Loucy (cell line): Measurements from ENCODE around the gene AP3D1.

Experiments
- H2AFZ ChIP-seq: fragments of 200-600 bp; sonication (generic); 2 replicates; pipeline ENCODE4 v1.6.0; 2016; ENCODE audit warnings: antibody characterized with exemption, mild to moderate bottlenecking, low read length, moderate library complexity
- H3F3A ChIP-seq: fragments of 200-600 bp; 2 replicates; pipeline ENCODE4 v1.6.0; 2016; ENCODE audit warnings: antibody characterized with exemption, low read depth, mild to moderate bottlenecking
- H3K27me3 ChIP-seq: fragments of 200-600 bp; sonication (generic); 2 replicates; pipeline ENCODE4 v1.6.1; 2014; ENCODE audit warnings: low read length, mild to moderate bottlenecking; ENCODE audit not compliant: insufficient read depth, poor library complexity, severe bottlenecking
- H3K36me3 ChIP-seq: fragments of 200-600 bp; sonication (generic); 2 replicates; pipeline ENCODE4 v1.6.1; 2016; ENCODE audit warnings: low read length; ENCODE audit not compliant: insufficient read depth
- H3K4me1 ChIP-seq: fragments of 200-600 bp; sonication (generic); 2 replicates; pipeline ENCODE4 v1.5.1; 2014; ENCODE audit warnings: low read length, mild to moderate bottlenecking; ENCODE audit not compliant: insufficient read depth, poor library complexity, severe bottlenecking
- H3K4me2 ChIP-seq: fragments of 200-600 bp; sonication (generic); 2 replicates; pipeline ENCODE4 v1.6.0; 2014; ENCODE audit warnings: antibody characterized with exemption, low read length, low read depth, mild to moderate bottlenecking; ENCODE audit not compliant: poor library complexity, severe bottlenecking
- H3K4me3 ChIP-seq: fragments of 200-600 bp; sonication (generic); 2 replicates; pipeline ENCODE4 v1.5.1; 2014; ENCODE audit warnings: low read length, mild to moderate bottlenecking, mixed read lengths; ENCODE audit not compliant: poor library complexity, severe bottlenecking
- H3K79me2 ChIP-seq: fragments of 200-600 bp; sonication (generic); 2 replicates; pipeline ENCODE4 v1.6.1; 2014; ENCODE audit warnings: low read length; ENCODE audit not compliant: insufficient read depth
- H3K9ac ChIP-seq: fragments of 200-600 bp; sonication (generic); 2 replicates; pipeline ENCODE4 v1.6.0; 2014; ENCODE audit warnings: mild to moderate bottlenecking, low read depth, low read length, moderate library complexity; ENCODE audit not compliant: poor library complexity, severe bottlenecking
- H3K9me2 ChIP-seq: fragments of 200-600 bp; sonication (generic); replicated peaks from 2 replicates; pipeline ENCODE4 v1.6.1; 2016; ENCODE audit warnings: low read depth, low read length, mixed read lengths
- H3K9me3 ChIP-seq: fragments of 200-600 bp; sonication (generic); 2 replicates; pipeline ENCODE4 v1.6.1; 2014; ENCODE audit warnings: mild to moderate bottlenecking, antibody characterized with exemption, low read length, low read depth; ENCODE audit not compliant: insufficient read depth
- H4K20me1 ChIP-seq: fragments of 200-600 bp; sonication (generic); 2 replicates; pipeline ENCODE4 v1.6.0; 2014; ENCODE audit warnings: antibody characterized with exemption, low read length, mild to moderate bottlenecking; ENCODE audit not compliant: insufficient read depth, poor library complexity, severe bottlenecking
- EZH2phosphoT487 ChIP-seq: fragments of 200-600 bp; IDR thresholded peaks from 2 replicates; pipeline ENCODE4 v1.6.1; 2018; ENCODE audit warnings: antibody characterized with exemption, mild to moderate bottlenecking, moderate library complexity, borderline replicate concordance
- TF ChIP-seq, protein P1 (sequence below): fragments of 200-600 bp; sonication (generic); conservative IDR thresholded peaks from 2 replicates; pipeline ENCODE4 v1.5.1; 2014; ENCODE audit warnings: mild to moderate bottlenecking, antibody characterized with exemption, low read length

The AP3D1 gene

DNA sequence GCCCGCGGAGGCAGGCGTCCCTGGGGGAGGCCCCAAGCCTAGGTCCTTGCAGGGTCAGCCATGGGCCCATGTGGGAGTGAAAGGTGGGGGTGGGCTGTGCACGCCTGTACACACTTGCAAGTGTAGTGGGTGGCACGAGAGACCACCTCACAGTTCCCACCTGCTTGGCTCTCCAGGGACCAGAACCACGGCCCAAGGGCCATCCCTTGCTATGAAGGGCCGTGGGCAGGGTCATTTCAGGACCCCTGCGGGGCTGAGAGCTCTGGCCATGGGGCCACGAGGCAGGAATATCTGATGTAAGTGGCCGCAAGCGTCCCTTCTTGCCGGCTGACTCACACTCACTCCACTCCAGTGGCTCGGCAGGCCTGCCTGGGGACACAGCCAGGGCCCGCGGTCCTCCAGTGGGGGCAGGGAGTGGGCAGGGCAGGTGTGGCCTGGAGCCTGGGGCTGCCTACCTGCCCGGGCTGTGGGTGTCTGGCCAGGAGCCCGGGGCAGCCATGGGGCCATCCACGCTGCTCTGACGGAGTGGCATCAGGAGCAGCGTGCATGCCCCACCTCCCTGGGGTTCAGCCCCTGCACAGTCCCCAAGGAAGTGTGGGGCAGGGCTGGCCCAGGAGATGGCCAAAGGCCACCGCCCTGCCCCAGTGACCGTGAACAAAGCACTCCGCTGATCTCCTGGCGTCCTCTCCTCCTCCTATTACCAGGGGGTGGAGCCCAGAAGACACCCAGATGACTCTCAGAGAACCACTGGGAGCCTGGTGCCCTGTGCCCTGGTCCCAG lies 91.8 kb downstream of the AP3D1 start:
- H3K27me3 ChIP-seq, result no peaks in the 10 kb centered on the region
- no peaks in the 10 kb centered on the region for H3K36me3 ChIP-seq
- TF ChIP-seq, protein P1, sequence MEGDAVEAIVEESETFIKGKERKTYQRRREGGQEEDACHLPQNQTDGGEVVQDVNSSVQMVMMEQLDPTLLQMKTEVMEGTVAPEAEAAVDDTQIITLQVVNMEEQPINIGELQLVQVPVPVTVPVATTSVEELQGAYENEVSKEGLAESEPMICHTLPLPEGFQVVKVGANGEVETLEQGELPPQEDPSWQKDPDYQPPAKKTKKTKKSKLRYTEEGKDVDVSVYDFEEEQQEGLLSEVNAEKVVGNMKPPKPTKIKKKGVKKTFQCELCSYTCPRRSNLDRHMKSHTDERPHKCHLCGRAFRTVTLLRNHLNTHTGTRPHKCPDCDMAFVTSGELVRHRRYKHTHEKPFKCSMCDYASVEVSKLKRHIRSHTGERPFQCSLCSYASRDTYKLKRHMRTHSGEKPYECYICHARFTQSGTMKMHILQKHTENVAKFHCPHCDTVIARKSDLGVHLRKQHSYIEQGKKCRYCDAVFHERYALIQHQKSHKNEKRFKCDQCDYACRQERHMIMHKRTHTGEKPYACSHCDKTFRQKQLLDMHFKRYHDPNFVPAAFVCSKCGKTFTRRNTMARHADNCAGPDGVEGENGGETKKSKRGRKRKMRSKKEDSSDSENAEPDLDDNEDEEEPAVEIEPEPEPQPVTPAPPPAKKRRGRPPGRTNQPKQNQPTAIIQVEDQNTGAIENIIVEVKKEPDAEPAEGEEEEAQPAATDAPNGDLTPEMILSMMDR, result no peak
- no peak for TF ChIP-seq EZH2phosphoT487
- H3K79me2 ChIP-seq, result peaks cover 43% of the 10 kb centered on the region
- H3K4me3 ChIP-seq, result peak overlapping the region; percentile 96
- no peaks in the 10 kb centered on the region for H4K20me1 ChIP-seq
- H3K9ac ChIP-seq, result peak overlapping the region; percentile 93
- H3K4me1 ChIP-seq, result peaks cover 50% of the 10 kb centered on the region
- H3K9me3 ChIP-seq, result no peaks in the 10 kb centered on the region
- H3K9me2 ChIP-seq, result no peaks in the 10 kb centered on the region
- H3F3A ChIP-seq, result no peaks in the 10 kb centered on the region
- no peak overlapping the region for H2AFZ ChIP-seq
- H3K4me2 ChIP-seq, result peak overlapping the region; percentile 88

DNA sequence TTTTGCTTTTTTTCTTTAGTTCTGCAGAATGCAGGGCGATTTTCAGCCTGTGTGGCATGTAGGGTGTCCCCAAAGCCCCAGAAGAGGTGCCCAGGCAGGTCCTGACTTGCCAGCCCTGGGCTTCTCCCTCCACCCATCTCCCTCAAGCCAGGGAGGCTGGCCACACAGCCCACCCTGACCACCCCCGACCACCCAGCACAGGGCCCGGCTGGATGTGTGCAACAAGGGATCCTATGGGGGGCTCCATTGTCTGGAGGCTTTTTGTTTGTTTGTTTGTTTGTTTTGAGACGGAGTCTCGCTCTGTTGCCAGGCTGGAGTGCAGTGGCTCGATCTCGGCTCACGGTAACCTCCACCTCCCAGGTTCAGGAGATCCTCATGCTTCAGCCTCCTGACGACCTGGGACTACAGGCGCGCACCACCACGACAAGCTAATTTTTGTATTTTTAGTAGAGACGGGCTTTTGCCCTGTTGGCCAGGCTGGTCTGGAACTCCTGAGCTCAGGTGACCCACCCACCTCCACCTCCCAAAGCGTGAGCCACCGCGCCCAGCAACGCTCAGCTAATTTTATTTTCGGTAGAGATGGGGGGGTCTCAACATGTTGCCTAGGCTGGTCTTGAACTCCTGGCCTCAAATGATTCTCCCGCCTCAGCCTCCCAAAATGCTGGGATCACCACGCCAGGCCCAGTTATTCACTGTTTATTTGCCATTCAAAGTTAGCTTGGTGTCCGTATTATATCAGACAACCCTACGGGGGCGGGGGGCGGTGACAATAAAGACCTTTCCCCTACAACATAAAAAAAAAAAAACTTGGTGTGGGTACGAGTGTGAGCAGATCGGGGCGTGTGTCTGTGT lies 92.6 kb downstream of the AP3D1 start:
- Histone ChIP-seq H4K20me1 (no peaks in the 10 kb centered on the region), H3K79me2 (peaks cover 47% of the 10 kb centered on the region), H3K36me3 (no peaks in the 10 kb centered on the region), H3F3A (no peaks in the 10 kb centered on the region), H3K27me3 (no peaks in the 10 kb centered on the region), H2AFZ (no peak overlapping the region), H3K4me2 (no peak overlapping the region), H3K4me3 (no peak overlapping the region), H3K9me2 (no peaks in the 10 kb centered on the region), H3K4me1 (peaks cover 53% of the 10 kb centered on the region), H3K9me3 (no peaks in the 10 kb centered on the region), H3K9ac (peak overlapping the region; percentile 93)
- no peak for TF ChIP-seq EZH2phosphoT487
- TF ChIP-seq, protein P1, result no peak

DNA sequence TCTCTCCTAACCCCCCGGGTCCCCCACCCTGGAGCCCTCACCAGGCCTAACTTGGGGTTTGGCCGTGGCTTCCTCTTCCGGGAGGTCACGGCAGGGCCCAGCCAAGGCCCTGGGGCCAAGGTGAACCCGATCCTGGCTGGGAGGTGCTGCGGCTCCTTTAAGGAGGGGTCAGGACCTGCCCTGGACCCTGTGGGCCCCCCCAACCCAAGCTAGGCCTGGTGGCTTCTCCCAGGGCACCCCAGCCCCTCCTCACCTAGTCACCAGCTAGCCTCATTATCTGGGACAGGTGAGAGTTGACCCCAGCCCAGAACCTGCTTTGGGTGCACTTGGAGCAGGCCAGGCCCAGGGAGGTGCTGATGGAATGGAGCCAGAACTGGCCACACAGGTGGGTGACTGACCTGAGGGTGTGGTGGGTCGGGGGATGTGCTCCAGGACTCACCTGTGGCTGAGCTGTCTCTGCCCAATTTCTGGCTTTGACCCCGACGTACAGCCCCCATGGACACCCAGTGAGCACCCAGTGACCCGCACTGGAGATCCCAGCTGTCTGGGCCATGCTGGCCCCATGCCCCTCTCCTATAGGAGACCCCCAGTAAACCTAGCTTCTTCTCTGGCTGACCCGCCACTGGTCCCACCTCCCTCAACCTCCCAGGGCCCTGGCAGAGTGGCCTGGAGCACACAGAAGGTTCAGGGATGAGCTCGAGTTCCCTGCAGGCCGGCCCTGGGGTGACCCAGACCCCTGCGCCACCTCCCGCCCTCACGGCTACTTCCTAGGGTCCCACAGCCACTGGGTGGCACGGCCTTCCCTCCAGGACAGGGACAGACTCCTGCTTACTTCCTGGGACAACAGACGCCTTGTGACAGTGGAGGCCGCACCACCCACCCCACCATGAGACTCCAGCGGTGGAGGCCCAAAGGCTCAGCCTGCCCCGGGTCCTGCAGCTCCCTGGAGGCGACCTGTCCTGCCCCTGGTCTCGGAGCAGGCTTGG lies 93.6 kb downstream of the AP3D1 start:
- H3K9me2 ChIP-seq, result no peaks in the 10 kb centered on the region
- no peak overlapping the region for H2AFZ ChIP-seq
- H3K27me3 ChIP-seq, result no peaks in the 10 kb centered on the region
- H3K4me2 ChIP-seq, result peak overlapping the region; percentile 65
- H4K20me1 ChIP-seq, result no peaks in the 10 kb centered on the region
- H3K9me3 ChIP-seq, result no peaks in the 10 kb centered on the region
- no peaks in the 10 kb centered on the region for H3K36me3 ChIP-seq
- peaks cover 55% of the 10 kb centered on the region for H3K4me1 ChIP-seq
- peaks cover 49% of the 10 kb centered on the region for H3K79me2 ChIP-seq
- no peaks in the 10 kb centered on the region for H3F3A ChIP-seq
- H3K9ac ChIP-seq, result peak overlapping the region; percentile 68
- peak overlapping the region; percentile 63 for H3K4me3 ChIP-seq
- TF ChIP-seq, protein P1, result no peak
- no peak for TF ChIP-seq EZH2phosphoT487
